ENCODE results near the gene AJAP1. TPM values are rescaled to one million over a fixed set of nuclear protein-coding genes. Genes with fewer than 3 reads are reported as not detected.

The AJAP1 gene
- polyA plus RNA-seq, 1 donor from 2014 or later = 7.9 TPM

DNA sequence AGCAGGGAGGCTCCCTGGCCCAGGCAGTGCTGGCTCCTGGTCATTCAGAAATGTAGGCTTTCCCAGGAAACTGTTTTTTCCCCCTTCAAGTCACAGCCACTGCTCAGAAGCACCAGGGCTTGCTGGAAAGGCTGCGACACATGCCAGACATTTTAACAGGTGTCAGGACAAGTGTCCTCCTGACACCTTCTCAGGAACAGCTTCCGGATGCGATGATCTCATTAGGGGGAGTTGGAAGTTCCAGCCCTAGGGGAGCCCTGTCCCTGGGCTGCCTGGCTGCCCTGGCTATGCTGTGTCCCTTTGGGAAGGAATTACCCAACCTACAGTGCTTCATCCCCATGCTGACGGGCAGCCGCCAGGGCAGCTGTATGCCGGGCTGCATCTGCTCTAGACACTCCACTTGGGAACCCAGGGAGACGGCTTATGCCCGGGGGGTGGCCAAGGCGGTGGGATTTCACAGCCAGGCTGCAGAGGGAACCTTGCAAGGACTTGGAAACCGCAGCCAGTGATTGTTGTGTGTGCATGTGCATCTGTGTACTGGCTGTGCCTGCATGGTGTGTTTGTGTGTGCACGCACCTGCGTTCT, 41.8 kb downstream of the AJAP1 start:
- Histone ChIP-seq H3K4me2 (ENCODE audit: low read length) (no peak overlapping the region), H3K79me2 (replicated peaks; ENCODE audit: insufficient read depth, low read length) (no peaks in the 10 kb centered on the region), H4K20me1 (ENCODE audit: insufficient read depth) (no peaks in the 10 kb centered on the region), H3K9me3 (ENCODE audit: low read length) (no peaks in the 10 kb centered on the region), H3K4me3 (ENCODE audit: low read length) (no peak overlapping the region), H3K27me3 (ENCODE audit: insufficient read depth, low read depth, low read length) (no peaks in the 10 kb centered on the region), H3F3A (ENCODE audit: insufficient read depth, low read length, poor library complexity, severe bottlenecking) (no peaks in the 10 kb centered on the region), H3K9ac (ENCODE audit: low read length) (no peak overlapping the region), H3K36me3 (ENCODE audit: insufficient read depth, low read length) (no peaks in the 10 kb centered on the region), H2AFZ (ENCODE audit: low read depth, low read length) (no peak overlapping the region), H3K27ac (ENCODE audit: low read length) (no peak overlapping the region), H3K9me2 (ENCODE audit: insufficient read depth, low read length) (no peaks in the 10 kb centered on the region)
- no peak for TF ChIP-seq EZH2 (IDR thresholded peaks at IDR 0.05; ENCODE audit: borderline replicate concordance, insufficient read depth, low read length, poor library complexity, severe bottlenecking)
- no peak for TF ChIP-seq MXI1 (conservative IDR thresholded peaks at IDR 0.05; ENCODE audit: poor library complexity, severe bottlenecking)
- TF ChIP-seq RAD21 (conservative IDR thresholded peaks at IDR 0.05) = no peak
- no peak for TF ChIP-seq EP300 (conservative IDR thresholded peaks at IDR 0.05; ENCODE audit: poor library complexity, severe bottlenecking)
- no peak for TF ChIP-seq POLR2AphosphoS5 (IDR thresholded peaks at IDR 0.05)
- TF ChIP-seq CTCF (IDR thresholded peaks at IDR 0.05; ENCODE audit: poor library complexity, severe bottlenecking) = no peak
- TF ChIP-seq, protein P1, sequence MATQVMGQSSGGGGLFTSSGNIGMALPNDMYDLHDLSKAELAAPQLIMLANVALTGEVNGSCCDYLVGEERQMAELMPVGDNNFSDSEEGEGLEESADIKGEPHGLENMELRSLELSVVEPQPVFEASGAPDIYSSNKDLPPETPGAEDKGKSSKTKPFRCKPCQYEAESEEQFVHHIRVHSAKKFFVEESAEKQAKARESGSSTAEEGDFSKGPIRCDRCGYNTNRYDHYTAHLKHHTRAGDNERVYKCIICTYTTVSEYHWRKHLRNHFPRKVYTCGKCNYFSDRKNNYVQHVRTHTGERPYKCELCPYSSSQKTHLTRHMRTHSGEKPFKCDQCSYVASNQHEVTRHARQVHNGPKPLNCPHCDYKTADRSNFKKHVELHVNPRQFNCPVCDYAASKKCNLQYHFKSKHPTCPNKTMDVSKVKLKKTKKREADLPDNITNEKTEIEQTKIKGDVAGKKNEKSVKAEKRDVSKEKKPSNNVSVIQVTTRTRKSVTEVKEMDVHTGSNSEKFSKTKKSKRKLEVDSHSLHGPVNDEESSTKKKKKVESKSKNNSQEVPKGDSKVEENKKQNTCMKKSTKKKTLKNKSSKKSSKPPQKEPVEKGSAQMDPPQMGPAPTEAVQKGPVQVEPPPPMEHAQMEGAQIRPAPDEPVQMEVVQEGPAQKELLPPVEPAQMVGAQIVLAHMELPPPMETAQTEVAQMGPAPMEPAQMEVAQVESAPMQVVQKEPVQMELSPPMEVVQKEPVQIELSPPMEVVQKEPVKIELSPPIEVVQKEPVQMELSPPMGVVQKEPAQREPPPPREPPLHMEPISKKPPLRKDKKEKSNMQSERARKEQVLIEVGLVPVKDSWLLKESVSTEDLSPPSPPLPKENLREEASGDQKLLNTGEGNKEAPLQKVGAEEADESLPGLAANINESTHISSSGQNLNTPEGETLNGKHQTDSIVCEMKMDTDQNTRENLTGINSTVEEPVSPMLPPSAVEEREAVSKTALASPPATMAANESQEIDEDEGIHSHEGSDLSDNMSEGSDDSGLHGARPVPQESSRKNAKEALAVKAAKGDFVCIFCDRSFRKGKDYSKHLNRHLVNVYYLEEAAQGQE (IDR thresholded peaks at IDR 0.05; ENCODE audit: borderline replicate concordance) = no peak
- no peak for TF ChIP-seq SMC3 (conservative IDR thresholded peaks at IDR 0.05; ENCODE audit: poor library complexity)
- TF ChIP-seq TAF1 (IDR thresholded peaks at IDR 0.05; ENCODE audit: low read depth) = no peak

DNA sequence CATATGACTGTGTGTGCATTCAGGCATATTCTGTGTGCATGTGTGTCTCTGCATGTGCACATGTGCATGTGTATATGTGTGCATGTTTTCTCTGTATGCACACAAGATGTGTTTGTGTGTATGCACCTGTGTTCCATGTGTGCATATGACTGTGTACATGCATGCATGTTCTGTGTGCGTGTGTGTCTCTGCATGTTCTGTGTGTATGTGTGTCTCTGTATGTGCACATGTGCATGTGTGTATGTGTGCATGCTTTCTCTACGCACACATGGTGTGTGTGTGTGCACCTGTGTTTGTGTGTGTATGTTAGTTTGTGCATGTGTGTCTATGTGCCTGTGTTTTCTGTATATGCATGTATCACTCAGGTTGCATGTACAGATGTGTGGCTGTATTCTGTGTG, 42.3 kb downstream of the AJAP1 start:
- Histone ChIP-seq H3K27ac (ENCODE audit: low read length) (no peak overlapping the region), H3K9me3 (ENCODE audit: low read length) (no peaks in the 10 kb centered on the region), H3K79me2 (replicated peaks; ENCODE audit: insufficient read depth, low read length) (no peaks in the 10 kb centered on the region), H3K4me2 (ENCODE audit: low read length) (no peak overlapping the region), H3K36me3 (ENCODE audit: insufficient read depth, low read length) (no peaks in the 10 kb centered on the region), H3K4me3 (ENCODE audit: low read length) (no peak overlapping the region), H3F3A (ENCODE audit: insufficient read depth, low read length, poor library complexity, severe bottlenecking) (no peaks in the 10 kb centered on the region), H2AFZ (ENCODE audit: low read depth, low read length) (no peak overlapping the region), H3K9ac (ENCODE audit: low read length) (no peak overlapping the region), H3K9me2 (ENCODE audit: insufficient read depth, low read length) (no peaks in the 10 kb centered on the region), H3K27me3 (ENCODE audit: insufficient read depth, low read depth, low read length) (no peaks in the 10 kb centered on the region), H4K20me1 (ENCODE audit: insufficient read depth) (no peaks in the 10 kb centered on the region)
- no peak for TF ChIP-seq TAF1 (IDR thresholded peaks at IDR 0.05; ENCODE audit: low read depth)
- no peak for TF ChIP-seq EZH2 (IDR thresholded peaks at IDR 0.05; ENCODE audit: borderline replicate concordance, insufficient read depth, low read length, poor library complexity, severe bottlenecking)
- no peak for TF ChIP-seq POLR2AphosphoS5 (IDR thresholded peaks at IDR 0.05)

All from neural cell (in vitro differentiated cells).